IPS DF 6.9 (cell line): ENCODE data around the gene B9D1.

Experiments used
- DNase-seq: peaks from one replicate; pipeline ENCODE4 v3.0.0-alpha.2; 2013; ENCODE audit warnings: low read depth, low spot score
- H3K27ac ChIP-seq: one replicate; pipeline ENCODE4 v1.5.1; 2013; ENCODE audit warnings: low read length, control low read depth
- H3K27me3 ChIP-seq: 2 replicates; pipeline ENCODE4 v1.6.1; 2013; ENCODE audit warnings: mild to moderate bottlenecking, low read length; ENCODE audit not compliant: control insufficient read depth, insufficient read depth
- H3K36me3 ChIP-seq: 2 replicates; pipeline ENCODE4 v1.6.1; 2013; ENCODE audit warnings: low read length; ENCODE audit not compliant: control insufficient read depth, insufficient read depth
- H3K4me1 ChIP-seq: 2 replicates; pipeline ENCODE4 v1.6.1; 2013; ENCODE audit warnings: low read length; ENCODE audit not compliant: control insufficient read depth, insufficient read depth
- H3K4me3 ChIP-seq: 2 replicates; pipeline ENCODE4 v1.5.1; 2013; ENCODE audit warnings: mild to moderate bottlenecking, low read length
- H3K9me3 ChIP-seq: 2 replicates; pipeline ENCODE4 v1.6.1; 2013; ENCODE audit warnings: low read length, inconsistent platforms; ENCODE audit not compliant: control insufficient read depth, insufficient read depth
- WGBS: extraction: QIAGEN DNeasy Blood & Tissue Kit; methylation state at CpG from one replicate; pipeline ENCODE4 v1.1.7; 2013; ENCODE audit warnings: mixed read lengths, missing lambda C conversion rate; ENCODE audit not compliant: insufficient read length, insufficient coverage; 5-methylcytosine and 5-hydroxymethylcytosine counted together

The B9D1 gene

DNA sequence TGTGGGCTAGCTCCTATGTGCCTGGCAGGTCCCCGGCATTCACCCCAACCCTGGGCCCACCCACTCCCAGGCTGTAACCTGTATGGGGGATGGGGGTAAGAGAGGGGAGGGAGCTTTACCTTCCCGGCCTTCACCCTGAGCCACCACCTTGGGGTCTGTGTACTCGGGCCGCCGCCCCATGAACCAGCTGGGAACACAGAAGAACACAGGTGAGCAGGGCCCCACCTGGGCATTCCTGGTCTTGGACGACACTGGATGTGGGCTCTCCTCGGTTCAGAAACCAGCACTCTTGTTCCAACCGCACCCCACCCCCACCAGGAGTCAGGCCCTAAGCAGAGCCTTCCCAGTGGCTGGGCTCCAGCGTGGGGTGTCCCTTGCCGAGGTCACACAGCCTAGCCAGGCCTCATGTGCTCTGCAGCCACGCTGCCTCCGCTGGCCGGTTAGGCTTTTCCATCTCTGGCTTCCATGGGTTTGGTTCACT is 18.8 kb downstream of the B9D1 start:
- peaks cover 5% of the 10 kb centered on the region; the same call in 1 of the 2 replicates for H3K4me1 ChIP-seq
- no peak for DNase-seq
- WGBS, result no CpG with 5 or more reads among the region's 13 CpGs

GRCh38 chr17:19343256-19343630 is 19.3 kb downstream of the B9D1 start:
- no peaks in the 10 kb centered on the region; the same call in 1 of the 2 replicates for H3K36me3 ChIP-seq
- no CpG with 5 or more reads among the region's 7 CpGs for WGBS
- no peaks in the 10 kb centered on the region for H3K9me3 ChIP-seq
- no peak overlapping the region for H3K4me3 ChIP-seq
- H3K27me3 ChIP-seq, result no peaks in the 10 kb centered on the region
- peaks cover 8% of the 10 kb centered on the region; the same call in 1 of the 2 replicates for H3K4me1 ChIP-seq
- no peak overlapping the region for H3K27ac ChIP-seq
- DNase-seq, result no peak

More for the DNA sequence above, 18.8 kb downstream of the B9D1 start:
- no peaks in the 10 kb centered on the region for H3K27me3 ChIP-seq
- no peaks in the 10 kb centered on the region; the same call in 1 of the 2 replicates for H3K36me3 ChIP-seq
- H3K9me3 ChIP-seq, result no peaks in the 10 kb centered on the region
- no peak overlapping the region for H3K27ac ChIP-seq
- H3K4me3 ChIP-seq, result no peak overlapping the region

DNA sequence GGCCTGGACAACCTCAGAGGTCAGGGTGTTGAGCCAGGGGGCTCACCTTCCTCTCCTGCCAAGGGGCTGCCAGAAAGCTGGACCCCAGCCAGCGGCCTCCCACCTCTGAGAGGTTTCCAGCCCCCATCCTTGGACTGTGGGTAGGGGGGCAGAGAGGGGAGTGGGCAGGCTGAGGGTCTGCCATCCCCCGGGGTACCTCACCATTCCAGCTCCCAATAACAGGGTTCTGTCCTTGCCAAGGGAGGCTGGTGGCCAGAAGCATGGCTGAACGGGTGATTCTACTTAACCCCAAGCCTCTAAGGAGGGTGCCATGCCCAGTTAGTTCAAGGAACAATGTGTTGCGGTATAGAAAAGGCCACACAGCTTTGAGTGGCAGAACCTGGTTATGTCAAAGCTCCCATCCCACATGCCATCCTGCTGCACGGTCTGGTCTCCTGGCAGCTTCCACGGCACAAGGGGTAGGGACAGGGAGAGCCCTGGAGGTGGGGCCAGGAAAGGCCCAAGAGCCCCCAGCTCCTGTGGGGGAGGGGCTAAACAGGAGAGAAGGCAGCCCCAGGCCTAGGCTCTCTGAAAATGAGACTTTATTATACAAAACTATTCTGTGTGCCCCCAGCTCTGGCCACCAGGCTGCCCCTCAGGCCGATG is 19.8 kb downstream of the B9D1 start:
- H3K4me1 ChIP-seq, result peaks cover 8% of the 10 kb centered on the region; the same call in 1 of the 2 replicates
- H3K9me3 ChIP-seq, result no peaks in the 10 kb centered on the region
- no peak overlapping the region for H3K4me3 ChIP-seq
- DNase-seq, result no peak
- WGBS, result no CpG with 5 or more reads among the region's 7 CpGs
- H3K36me3 ChIP-seq, result no peaks in the 10 kb centered on the region; the same call in 1 of the 2 replicates
- H3K27me3 ChIP-seq, result no peaks in the 10 kb centered on the region
- no peak overlapping the region for H3K27ac ChIP-seq

GRCh38 chr17:19341641-19342610 is 20.6 kb downstream of the B9D1 start:
- Histone ChIP-seq H3K36me3 (no peaks in the 10 kb centered on the region; the same call in 1 of the 2 replicates), H3K4me1 (peaks cover 8% of the 10 kb centered on the region; the same call in 1 of the 2 replicates), H3K27ac (no peak overlapping the region), H3K27me3 (no peaks in the 10 kb centered on the region), H3K4me3 (no peak overlapping the region), H3K9me3 (no peaks in the 10 kb centered on the region)
- no CpG with 5 or more reads among the region's 20 CpGs for WGBS
- DNase-seq, result no peak

DNA sequence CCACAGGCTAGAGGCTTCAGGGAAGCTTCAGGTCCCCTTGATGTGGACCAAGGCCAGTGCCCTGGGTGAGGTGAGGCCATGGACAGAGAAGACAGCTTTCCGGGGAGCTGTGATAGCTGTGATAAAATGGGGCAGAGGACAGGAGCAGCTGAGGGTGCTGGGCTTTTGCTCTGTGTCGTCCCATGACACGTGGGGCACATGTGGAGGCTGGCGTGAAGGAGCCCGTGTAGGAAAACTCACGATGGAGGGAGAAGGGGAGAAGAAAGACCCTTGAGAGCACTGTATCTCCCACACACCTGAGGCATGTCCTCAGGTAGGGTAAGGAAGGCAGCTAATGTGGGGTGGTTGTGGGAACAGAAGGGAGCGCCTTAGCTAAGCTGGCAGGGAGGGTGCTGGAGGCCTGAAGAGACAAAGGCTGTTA is 21.3 kb downstream of the B9D1 start:
- no peaks in the 10 kb centered on the region for H3K27me3 ChIP-seq
- H3K36me3 ChIP-seq, result no peaks in the 10 kb centered on the region; the same call in 1 of the 2 replicates
- H3K4me3 ChIP-seq, result no peak overlapping the region
- no CpG with 5 or more reads among the region's 7 CpGs for WGBS
- H3K27ac ChIP-seq, result no peak overlapping the region
- peaks cover 8% of the 10 kb centered on the region; the same call in 1 of the 2 replicates for H3K4me1 ChIP-seq
- no peaks in the 10 kb centered on the region for H3K9me3 ChIP-seq
- no peak for DNase-seq

DNA sequence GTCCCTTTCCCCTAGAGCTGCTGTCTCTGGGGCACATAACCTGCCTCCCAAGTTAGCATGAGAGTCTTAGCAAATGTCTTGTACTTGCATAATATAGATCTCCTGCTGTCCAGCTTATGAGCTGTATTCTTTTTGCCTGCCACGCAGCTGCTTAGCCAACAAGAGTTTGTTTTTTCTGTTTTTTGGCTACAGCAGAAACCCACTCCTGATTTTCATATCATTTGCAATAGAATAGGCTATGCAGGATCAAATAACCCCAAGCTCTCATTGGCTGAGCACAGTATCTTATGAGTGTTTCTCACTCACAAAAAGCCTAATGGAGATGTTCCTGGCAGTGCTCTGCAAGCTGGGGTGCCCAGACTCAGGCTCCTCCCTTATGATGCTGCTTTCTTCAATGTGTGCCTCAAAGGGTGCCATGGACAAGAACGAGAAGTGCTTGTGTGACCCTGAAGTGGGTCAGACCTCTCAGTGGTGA is 23.1 kb downstream of the B9D1 start:
- WGBS, result no CpG with 5 or more reads among the region's 2 CpGs
- Histone ChIP-seq H3K27ac (no peak overlapping the region), H3K4me3 (no peak overlapping the region), H3K27me3 (no peaks in the 10 kb centered on the region), H3K4me1 (peaks cover 8% of the 10 kb centered on the region; the same call in 1 of the 2 replicates), H3K9me3 (no peaks in the 10 kb centered on the region), H3K36me3 (no peaks in the 10 kb centered on the region)
- DNase-seq, result no peak

GRCh38 chr17:19338031-19338990 is 24.2 kb downstream of the B9D1 start:
- DNase-seq, result peak; percentile 61
- no CpG with 5 or more reads among the region's 7 CpGs for WGBS

GRCh38 chr17:19337712-19338023 is 24.9 kb downstream of the B9D1 start:
- DNase-seq, result no peak
- Histone ChIP-seq H3K4me1 (peaks cover 8% of the 10 kb centered on the region; the same call in 1 of the 2 replicates), H3K4me3 (no peak overlapping the region), H3K9me3 (no peaks in the 10 kb centered on the region), H3K27me3 (no peaks in the 10 kb centered on the region), H3K36me3 (no peaks in the 10 kb centered on the region), H3K27ac (no peak overlapping the region)
- no CpG with 5 or more reads among the region's 2 CpGs for WGBS

More at GRCh38 chr17:19338031-19338990, 24.2 kb downstream of the B9D1 start:
- Histone ChIP-seq H3K9me3 (no peaks in the 10 kb centered on the region), H3K36me3 (no peaks in the 10 kb centered on the region), H3K4me1 (peaks cover 8% of the 10 kb centered on the region; the same call in 1 of the 2 replicates), H3K27ac (no peak overlapping the region), H3K27me3 (no peaks in the 10 kb centered on the region), H3K4me3 (no peak overlapping the region)

- H3K4me3 ChIP-seq, result no peak overlapping the region
- H3K27ac ChIP-seq, result no peak overlapping the region
- no peaks in the 10 kb centered on the region for H3K36me3 ChIP-seq
- no peaks in the 10 kb centered on the region for H3K9me3 ChIP-seq
- no peaks in the 10 kb centered on the region for H3K27me3 ChIP-seq
- H3K4me1 ChIP-seq, result peaks cover 8% of the 10 kb centered on the region; the same call in 1 of the 2 replicates
- no peak for DNase-seq
- WGBS, result no CpG with 5 or more reads among the region's 21 CpGs
Observed at GRCh38 chr17:19336938-19337711, 25.4 kb downstream of the B9D1 start.
